K562 (cell line): ENCODE measurements around the gene SLC25A45. TPM values are rescaled to one million over a fixed set of nuclear protein-coding genes. Genes with fewer than 3 reads are reported as not detected.
A peak's percentile ranks its signal among the peaks of the same experiment; 100 is the strongest.

Experiments used
- CEBPZ ChIP-seq: fragments of 150-350 bp; IDR thresholded peaks from 2 replicates; pipeline ENCODE4 v1.6.1; 2014; ENCODE audit warnings: low read depth, mild to moderate bottlenecking, low read length, borderline replicate concordance
- DPF2 ChIP-seq: fragments of 450-650 bp; IDR thresholded peaks from 2 replicates; pipeline ENCODE4 v1.6.1; 2016
- E2F1 ChIP-seq: sonication (generic); formaldehyde crosslinking; IDR thresholded peaks from 2 replicates; pipeline ENCODE4 v1.8.1; 2023; ENCODE audit warnings: mild to moderate bottlenecking, missing genetic modification reagents, moderate library complexity
- JUN ChIP-seq, 2 experiments: sonication (generic) in 1 of 2; formaldehyde crosslinking in 1 of 2; IDR thresholded peaks; 2 replicates each; pipeline versions ENCODE4 v1.6.1 to v1.8.0; 2012 to 2022; ENCODE audit warnings: borderline replicate concordance in 2 of 2, mild to moderate bottlenecking in 2 of 2, improper control_type of control experiment in 1 of 2, low read depth in 1 of 2, low read length in 1 of 2, missing genetic modification reagents in 1 of 2
- MCM2 ChIP-seq: fragments of 450-650 bp; IDR thresholded peaks from 2 replicates; pipeline ENCODE4 v1.6.1; 2017; ENCODE audit warnings: low read depth, mild to moderate bottlenecking
- PCBP2 ChIP-seq: fragments of 200-400 bp; formaldehyde crosslinking; IDR thresholded peaks from 2 replicates; pipeline ENCODE4 v1.6.1; 2018; ENCODE audit warnings: low read length, low read depth, mild to moderate bottlenecking, moderate library complexity; ENCODE audit not compliant: poor library complexity, severe bottlenecking
- POLR2B ChIP-seq: fragments of 450-650 bp; IDR thresholded peaks from 2 replicates; pipeline ENCODE4 v1.6.1; 2018; ENCODE audit warnings: low read depth; ENCODE audit not compliant: partially characterized antibody
- SAFB2 ChIP-seq: fragments of 200-400 bp; formaldehyde crosslinking; IDR thresholded peaks from 2 replicates; pipeline ENCODE4 v1.6.1; 2018; ENCODE audit warnings: borderline replicate concordance, low read length, low read depth, moderate library complexity; ENCODE audit not compliant: severe bottlenecking
- XRCC4 ChIP-seq: IDR thresholded peaks from one replicate; pipeline ENCODE4 v1.6.1; 2011; ENCODE audit not compliant: insufficient read depth, insufficient read length; ENCODE audit errors: extremely low read depth
- ZKSCAN3 ChIP-seq: fragments of 250-450 bp; sonication (Bioruptor Pico); IDR thresholded peaks from 2 replicates; pipeline ENCODE4 v1.4.0; 2020
- ZNF639 ChIP-seq, 2 experiments: fragments of 200-800 bp in 1 of 2; sonication (Bioruptor generic) in 1 of 2; sonication (generic) in 1 of 2; formaldehyde crosslinking in 1 of 2; IDR thresholded peaks in 1 of 2; conservative IDR thresholded peaks in 1 of 2; 2 replicates each; pipeline versions ENCODE4 v1.5.0 to v1.6.1; 2016 to 2020; ENCODE audit warnings: missing compliant biosample characterization in 1 of 2, missing genetic modification characterization in 1 of 2, missing genetic modification reagents in 1 of 2
- ZNF696 ChIP-seq: fragments of 250-450 bp; sonication (Bioruptor Pico); conservative IDR thresholded peaks from 2 replicates; pipeline ENCODE4 v1.4.0; 2020; ENCODE audit warnings: mild to moderate bottlenecking, moderate library complexity
- polyA plus RNA-seq, 8 experiments: library from polyadenylated mRNA; depleted of rRNA in 4 of 8; stranded (reverse) in 5 of 8; unstranded in 3 of 8; fragments of >200 nt; fragmentation: Nextera tagmentation in 2 of 8; fragmentation: Illumina TruSeq in 1 of 8; extraction: Ambion mirVana in 2 of 8; extraction: Trizol in 1 of 8; gene quantifications; 2 replicates each; pipeline versions ENCODE4 v1.2.1 to v1.2.3, GENCODE V29; 2011 to 2014; ENCODE audit warnings: inconsistent platforms in 1 of 8, missing spikeins in 1 of 8
- total RNA-seq, 7 experiments: library from RNA; depleted of rRNA in 6 of 7; stranded (reverse); fragments of >200 nt in 6 of 7; fragmentation: Illumina TruSeq in 2 of 7; extraction: Trizol in 2 of 7; gene quantifications; 2 replicates each; pipeline versions ENCODE4 v1.2.1 to v1.2.3, GENCODE V29; 2011 to 2021; ENCODE audit warnings: low replicate concordance in 1 of 7
- TF ChIP-seq, protein P1 (sequence below): fragments of 200-800 bp; sonication (Bioruptor generic); IDR thresholded peaks from 2 replicates; pipeline ENCODE4 v1.6.1; 2016; ENCODE audit warnings: missing genetic modification characterization, missing compliant biosample characterization

The SLC25A45 gene
- total and polyA plus RNA-seq, 9 of the 15 experiments (the other 6 are each of a cell fraction or from before 2014, with no cell fraction given) = 0.15 to 2.3 (median 0.68) TPM

- TF ChIP-seq ZNF639 (CRISPR knock-in tag; conservative IDR thresholded peaks at IDR 0.05 in 1 of 2, IDR thresholded peaks at IDR 0.05 in 1 of 2) (peak in 1 of 2 experiments; percentile 65; a peak in 1 of 4 replicates), PCBP2 (no peak), DPF2 (no peak), JUN (IDR thresholded peaks at IDR 0.05; ENCODE audit: borderline replicate concordance, low read depth, low read length) (peak; percentile 96), JUN (CRISPR knock-in tag; IDR thresholded peaks at IDR 0.05; ENCODE audit: borderline replicate concordance) (peak; percentile 82), ZNF696 (no peak), E2F1 (CRISPR knock-in tag) (peak; percentile 44; the same call in 1 of the 2 replicates), MCM2 (no peak), SAFB2 (no peak), CEBPZ (no peak), ZKSCAN3 (no peak), XRCC4 (no peak), POLR2B (peak; percentile 33)
- TF ChIP-seq, protein P1, sequence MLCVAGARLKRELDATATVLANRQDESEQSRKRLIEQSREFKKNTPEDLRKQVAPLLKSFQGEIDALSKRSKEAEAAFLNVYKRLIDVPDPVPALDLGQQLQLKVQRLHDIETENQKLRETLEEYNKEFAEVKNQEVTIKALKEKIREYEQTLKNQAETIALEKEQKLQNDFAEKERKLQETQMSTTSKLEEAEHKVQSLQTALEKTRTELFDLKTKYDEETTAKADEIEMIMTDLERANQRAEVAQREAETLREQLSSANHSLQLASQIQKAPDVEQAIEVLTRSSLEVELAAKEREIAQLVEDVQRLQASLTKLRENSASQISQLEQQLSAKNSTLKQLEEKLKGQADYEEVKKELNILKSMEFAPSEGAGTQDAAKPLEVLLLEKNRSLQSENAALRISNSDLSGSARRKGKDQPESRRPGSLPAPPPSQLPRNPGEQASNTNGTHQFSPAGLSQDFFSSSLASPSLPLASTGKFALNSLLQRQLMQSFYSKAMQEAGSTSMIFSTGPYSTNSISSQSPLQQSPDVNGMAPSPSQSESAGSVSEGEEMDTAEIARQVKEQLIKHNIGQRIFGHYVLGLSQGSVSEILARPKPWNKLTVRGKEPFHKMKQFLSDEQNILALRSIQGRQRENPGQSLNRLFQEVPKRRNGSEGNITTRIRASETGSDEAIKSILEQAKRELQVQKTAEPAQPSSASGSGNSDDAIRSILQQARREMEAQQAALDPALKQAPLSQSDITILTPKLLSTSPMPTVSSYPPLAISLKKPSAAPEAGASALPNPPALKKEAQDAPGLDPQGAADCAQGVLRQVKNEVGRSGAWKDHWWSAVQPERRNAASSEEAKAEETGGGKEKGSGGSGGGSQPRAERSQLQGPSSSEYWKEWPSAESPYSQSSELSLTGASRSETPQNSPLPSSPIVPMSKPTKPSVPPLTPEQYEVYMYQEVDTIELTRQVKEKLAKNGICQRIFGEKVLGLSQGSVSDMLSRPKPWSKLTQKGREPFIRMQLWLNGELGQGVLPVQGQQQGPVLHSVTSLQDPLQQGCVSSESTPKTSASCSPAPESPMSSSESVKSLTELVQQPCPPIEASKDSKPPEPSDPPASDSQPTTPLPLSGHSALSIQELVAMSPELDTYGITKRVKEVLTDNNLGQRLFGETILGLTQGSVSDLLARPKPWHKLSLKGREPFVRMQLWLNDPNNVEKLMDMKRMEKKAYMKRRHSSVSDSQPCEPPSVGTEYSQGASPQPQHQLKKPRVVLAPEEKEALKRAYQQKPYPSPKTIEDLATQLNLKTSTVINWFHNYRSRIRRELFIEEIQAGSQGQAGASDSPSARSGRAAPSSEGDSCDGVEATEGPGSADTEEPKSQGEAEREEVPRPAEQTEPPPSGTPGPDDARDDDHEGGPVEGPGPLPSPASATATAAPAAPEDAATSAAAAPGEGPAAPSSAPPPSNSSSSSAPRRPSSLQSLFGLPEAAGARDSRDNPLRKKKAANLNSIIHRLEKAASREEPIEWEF (CRISPR knock-in tag) = no peak; the same call in 1 of the 2 replicates
These were observed 39.6 kb upstream of the SLC25A45 start (continued) for GRCh38 chr11:65421794-65422632.
